ENCODE results near the gene EIF4E2. TPM values are rescaled to one million over a fixed set of nuclear protein-coding genes. Genes with fewer than 3 reads are reported as not detected.
"Not testable (repeated sequence)": the region's sequence is repeated elsewhere in the genome, so short reads cannot be mapped to it uniquely, and the experiment has no call there.

Gene EIF4E2
- total RNA-seq, 1 donor from 2014 or later: 127 TPM

- DNase-seq: no peak
Measured at GRCh38 chr2:232569541-232569940, 19.1 kb downstream of the EIF4E2 start.

GRCh38 chr2:232570481-232570880 is 20.0 kb downstream of the EIF4E2 start:
- DNase-seq: not testable (repeated sequence)

- DNase-seq: no peak
Measured at GRCh38 chr2:232571026-232571474, 20.6 kb downstream of the EIF4E2 start.

- no peak for DNase-seq
Measured at GRCh38 chr2:232573042-232573441, 22.6 kb downstream of the EIF4E2 start.

- DNase-seq: no peak
Measured at GRCh38 chr2:232573771-232574435, 23.4 kb downstream of the EIF4E2 start.

GRCh38 chr2:232574674-232575403 is 24.4 kb downstream of the EIF4E2 start:
- peak; percentile 91 for DNase-seq

- DNase-seq: no peak
Measured at GRCh38 chr2:232575404-232575746, 24.9 kb downstream of the EIF4E2 start.

GRCh38 chr2:232576995-232577394 is 26.5 kb downstream of the EIF4E2 start:
- DNase-seq: no peak

GRCh38 chr2:232577841-232578240 is 27.4 kb downstream of the EIF4E2 start:
- DNase-seq: peak; percentile 61

- no peak for DNase-seq
Measured at GRCh38 chr2:232578626-232579025, 28.1 kb downstream of the EIF4E2 start.

- DNase-seq: no peak
Measured at GRCh38 chr2:232580648-232580981, 30.1 kb downstream of the EIF4E2 start.

GRCh38 chr2:232581725-232582124 is 31.2 kb downstream of the EIF4E2 start:
- no peak for DNase-seq

GRCh38 chr2:232584238-232584637 is 33.7 kb downstream of the EIF4E2 start:
- no peak for DNase-seq

- no peak for DNase-seq
Measured at GRCh38 chr2:232586943-232587505, 36.5 kb downstream of the EIF4E2 start.

GRCh38 chr2:232587512-232587911 is 37.0 kb downstream of the EIF4E2 start:
- DNase-seq: no peak

- DNase-seq: no peak
Measured at GRCh38 chr2:232588031-232588430, 37.5 kb downstream of the EIF4E2 start.

- DNase-seq: peak; percentile 87
Measured at GRCh38 chr2:232588680-232589585, 38.4 kb downstream of the EIF4E2 start.

- DNase-seq: no peak
Measured at GRCh38 chr2:232592772-232593395, 42.4 kb downstream of the EIF4E2 start.

- no peak for DNase-seq
Measured at GRCh38 chr2:232593982-232594381, 43.5 kb downstream of the EIF4E2 start.

- no peak for DNase-seq
Measured at GRCh38 chr2:232597362-232598079, 47.0 kb downstream of the EIF4E2 start.

GRCh38 chr2:232598293-232598692 is 47.8 kb downstream of the EIF4E2 start:
- no peak for DNase-seq

Measured in tongue (tissue), 2 donors.